NCI-H187 (cell line): ENCODE measurements around the gene CCDC191.

ENCODE experiments used
- DNase-seq, 2 experiments: peaks; one replicate each; lab custom pipeline; 2025; lab: John Stamatoyannopoulos, UW

Gene CCDC191

GRCh38 chr3:114057011-114057347, 653 bp upstream of the CCDC191 start:
- DNase-seq: no peak

GRCh38 chr3:114052216-114052615, 4.1 kb downstream of the CCDC191 start:
- no peak for DNase-seq

- DNase-seq: no peak
Measured at GRCh38 chr3:114043205-114043604, 13.1 kb downstream of the CCDC191 start.

- no peak for DNase-seq
Measured at GRCh38 chr3:114035896-114036295, 20.4 kb downstream of the CCDC191 start.

- no peak for DNase-seq
Measured at GRCh38 chr3:114034787-114035545, 21.4 kb downstream of the CCDC191 start.

- no peak for DNase-seq
Measured at GRCh38 chr3:114034211-114034610, 22.1 kb downstream of the CCDC191 start.

GRCh38 chr3:114033721-114034120, 22.6 kb downstream of the CCDC191 start:
- DNase-seq: no peak

- no peak for DNase-seq
Measured at GRCh38 chr3:114026331-114026730, 30.0 kb downstream of the CCDC191 start.

GRCh38 chr3:114025451-114025850, 30.9 kb downstream of the CCDC191 start:
- DNase-seq: no peak

- no peak for DNase-seq
Measured at GRCh38 chr3:114022145-114022802, 34.1 kb downstream of the CCDC191 start.

GRCh38 chr3:114020907-114021306, 35.4 kb downstream of the CCDC191 start:
- DNase-seq: no peak

GRCh38 chr3:114019486-114019885, 36.8 kb downstream of the CCDC191 start:
- DNase-seq: no peak

- DNase-seq: no peak
Measured at GRCh38 chr3:114014211-114014610, 42.1 kb downstream of the CCDC191 start.

GRCh38 chr3:114011059-114011797, 45.1 kb downstream of the CCDC191 start:
- DNase-seq: no peak

GRCh38 chr3:114005481-114005880, 50.8 kb downstream of the CCDC191 start:
- no peak for DNase-seq

GRCh38 chr3:113985541-113985940, 70.8 kb downstream of the CCDC191 start:
- no peak for DNase-seq

GRCh38 chr3:113983544-113983943, 72.8 kb downstream of the CCDC191 start:
- DNase-seq: no peak

- no peak for DNase-seq
Measured at GRCh38 chr3:113981803-113982202, 74.5 kb downstream of the CCDC191 start.

GRCh38 chr3:113979916-113980315, 76.4 kb downstream of the CCDC191 start:
- DNase-seq: no peak

GRCh38 chr3:113977822-113978221, 78.5 kb downstream of the CCDC191 start:
- no peak for DNase-seq

- no peak for DNase-seq
Measured at GRCh38 chr3:113968986-113969385, 87.3 kb downstream of the CCDC191 start.

- no peak for DNase-seq
Measured at GRCh38 chr3:113966172-113966571, 90.2 kb downstream of the CCDC191 start.

- DNase-seq: no peak
Measured at GRCh38 chr3:113963879-113964278, 92.4 kb downstream of the CCDC191 start.
